T-helper 2 cell treated with Interferon-gamma antibody and Interleukin-4, amounts not matched to agents 5 μg/mL and 100 μg/mL, for 36 hours (primary cell): ENCODE results near the gene MYO1E.
A peak's percentile ranks its signal among the peaks of the same experiment; 100 is the strongest.
"Not testable (repeated sequence)": the region's sequence is repeated elsewhere in the genome, so short reads cannot be mapped to it uniquely, and the experiment has no call there.

Experiments
- DNase-seq: peaks from one replicate; pipeline ENCODE4 v3.0.0; 2021; ENCODE audit warnings: low spot score
- H3K27ac Mint-ChIP-seq: one replicate; pipeline ENCODE4 v1.8.0; 2021; ENCODE audit warnings: mild to moderate bottlenecking, mixed read lengths
- H3K27me3 Mint-ChIP-seq: one replicate; pipeline ENCODE4 v1.8.0; 2021; ENCODE audit warnings: low read depth, mixed read lengths
- H3K36me3 Mint-ChIP-seq: one replicate; pipeline ENCODE4 v1.8.0; 2021; ENCODE audit warnings: low read depth, mixed read lengths
- H3K4me1 Mint-ChIP-seq: one replicate; pipeline ENCODE4 v1.8.0; 2021; ENCODE audit warnings: low read depth, mixed read lengths
- H3K4me3 Mint-ChIP-seq: one replicate; pipeline ENCODE4 v1.8.0; 2022; ENCODE audit warnings: mild to moderate bottlenecking, moderate library complexity, mixed read lengths
- H3K9me3 Mint-ChIP-seq: one replicate; pipeline ENCODE4 v1.8.0; 2021; ENCODE audit warnings: mixed read lengths

Gene MYO1E

DNA sequence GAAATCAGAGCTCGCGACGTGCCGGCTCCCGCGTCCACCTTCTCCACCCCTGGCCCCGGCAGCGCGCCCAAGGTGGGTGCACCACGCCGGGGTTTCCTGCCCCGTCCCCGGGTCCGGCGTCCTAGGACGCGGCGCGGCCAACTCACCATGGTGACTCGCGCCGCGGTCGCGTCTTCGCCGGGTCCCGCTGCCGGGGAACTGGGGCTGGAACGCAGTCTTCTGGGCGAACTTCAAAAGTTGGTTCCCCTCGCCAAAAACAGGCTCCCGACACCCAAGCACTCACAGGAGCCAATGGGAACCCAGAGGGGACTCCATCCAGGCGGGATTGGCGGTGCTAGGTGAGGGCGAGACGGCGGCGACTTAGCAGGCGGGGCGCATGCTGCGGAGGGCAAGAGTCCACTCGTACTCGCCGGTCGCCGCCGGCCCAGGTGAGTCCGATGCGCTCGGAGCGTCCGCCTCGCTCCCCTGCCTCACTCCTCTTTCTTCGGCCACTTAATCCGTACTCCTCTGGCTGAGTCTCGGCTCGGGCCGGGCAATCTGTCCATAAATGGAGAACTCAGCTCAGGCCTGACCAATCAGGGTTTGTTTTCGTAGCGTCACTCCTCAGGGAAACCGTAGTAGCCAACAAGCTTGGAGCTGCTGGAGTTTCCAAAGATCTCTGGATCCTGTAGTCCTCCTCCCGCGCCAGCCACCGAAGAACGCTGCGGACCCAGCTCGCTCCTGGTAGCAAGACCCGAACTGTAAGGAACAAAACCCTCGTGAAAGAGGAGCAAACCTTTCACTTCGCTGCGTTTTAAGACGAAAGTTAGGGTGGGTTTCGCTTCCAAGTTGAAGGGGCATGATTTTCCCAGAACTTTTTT, at the start of gene MYO1E:
MYO1E (minus strand) TSS at position 520 of the 860 bp plus-strand sequence; CDS start at position 149, 371 bp downstream.
- Mint-ChIP-seq H3K4me3 (peak within 1 kb of the TSS; percentile 89), H3K27ac (peak within 1 kb of the TSS; percentile 33), H3K4me1 (peaks cover 28% of the 10 kb centered on the region), H3K27me3 (peaks cover 56% of the 10 kb centered on the region), H3K9me3 (no peaks in the 10 kb centered on the region), H3K36me3 (peaks cover 8% of the 10 kb centered on the region)
- DNase-seq = peak; percentile 56

- H3K4me3 Mint-ChIP-seq = no peak overlapping the region
- no peak overlapping the region for H3K27ac Mint-ChIP-seq
- peaks cover 42% of the 10 kb centered on the region for H3K27me3 Mint-ChIP-seq
- no peaks in the 10 kb centered on the region for H3K9me3 Mint-ChIP-seq
- peaks cover 28% of the 10 kb centered on the region for H3K4me1 Mint-ChIP-seq
- H3K36me3 Mint-ChIP-seq = no peaks in the 10 kb centered on the region
- no peak for DNase-seq
Observed at GRCh38 chr15:59420986-59421618, 48.4 kb upstream of the MYO1E start.

- Mint-ChIP-seq H3K4me3 (no peak overlapping the region), H3K27ac (no peak overlapping the region), H3K9me3 (no peaks in the 10 kb centered on the region), H3K4me1 (peaks cover 28% of the 10 kb centered on the region), H3K36me3 (no peaks in the 10 kb centered on the region), H3K27me3 (peaks cover 48% of the 10 kb centered on the region)
- DNase-seq = peak; percentile 49
Observed at GRCh38 chr15:59420108-59420507, 47.4 kb upstream of the MYO1E start.

GRCh38 chr15:59419170-59419569, 46.5 kb upstream of the MYO1E start:
- Mint-ChIP-seq H3K27ac (no peak overlapping the region), H3K9me3 (no peaks in the 10 kb centered on the region), H3K4me3 (no peak overlapping the region), H3K4me1 (peaks cover 30% of the 10 kb centered on the region), H3K36me3 (no peaks in the 10 kb centered on the region), H3K27me3 (peaks cover 45% of the 10 kb centered on the region)
- DNase-seq = no peak

DNA sequence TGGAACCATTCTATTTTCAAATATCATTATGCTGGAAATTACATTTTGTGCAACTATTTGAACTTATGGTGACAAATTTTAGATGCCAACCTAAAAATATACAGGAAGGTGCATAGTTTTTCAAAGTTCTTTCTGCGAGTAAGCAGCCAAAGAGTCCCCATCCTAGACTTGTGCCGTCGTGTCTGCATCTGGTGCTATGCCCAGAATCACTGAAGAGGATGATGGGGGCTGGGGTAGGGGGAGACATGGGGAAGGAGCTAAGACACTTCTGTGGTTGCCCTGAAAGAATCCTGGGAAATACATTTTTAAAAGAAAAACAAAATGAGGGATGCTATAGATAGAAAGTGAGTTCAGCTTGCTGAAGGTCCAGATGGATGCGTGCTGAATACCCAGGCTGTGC, 44.1 kb upstream of the MYO1E start:
- no peak overlapping the region for H3K4me3 Mint-ChIP-seq
- DNase-seq = no peak
- no peak overlapping the region for H3K27ac Mint-ChIP-seq
- H3K36me3 Mint-ChIP-seq = no peaks in the 10 kb centered on the region
- H3K9me3 Mint-ChIP-seq = no peaks in the 10 kb centered on the region
- peaks cover 43% of the 10 kb centered on the region for H3K4me1 Mint-ChIP-seq
- H3K27me3 Mint-ChIP-seq = peaks cover 39% of the 10 kb centered on the region

DNA sequence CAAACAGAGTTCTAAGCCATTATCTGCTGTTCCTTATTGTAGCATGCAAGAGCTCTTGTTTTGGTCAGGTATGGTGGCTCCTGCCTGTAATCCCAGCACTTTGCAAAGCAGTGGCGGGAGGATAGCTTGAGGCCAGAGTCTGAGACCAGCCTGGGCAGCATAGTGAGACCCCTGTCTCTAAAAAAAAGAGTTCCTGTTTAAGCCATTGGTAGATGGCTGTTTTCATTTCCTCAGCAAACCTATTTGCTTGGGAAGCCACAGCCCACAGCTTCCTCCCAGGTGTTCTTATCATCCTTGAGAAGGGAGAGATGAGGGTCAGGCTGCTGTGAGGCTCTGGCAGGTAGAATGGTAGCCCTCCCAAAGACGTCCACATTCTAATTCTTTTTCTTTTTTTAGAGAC, 40.9 kb upstream of the MYO1E start:
- peaks cover 28% of the 10 kb centered on the region for H3K27me3 Mint-ChIP-seq
- no peak overlapping the region for H3K4me3 Mint-ChIP-seq
- DNase-seq = no peak
- H3K4me1 Mint-ChIP-seq = peaks cover 35% of the 10 kb centered on the region
- H3K27ac Mint-ChIP-seq = no peak overlapping the region
- no peaks in the 10 kb centered on the region for H3K36me3 Mint-ChIP-seq
- no peaks in the 10 kb centered on the region for H3K9me3 Mint-ChIP-seq

DNA sequence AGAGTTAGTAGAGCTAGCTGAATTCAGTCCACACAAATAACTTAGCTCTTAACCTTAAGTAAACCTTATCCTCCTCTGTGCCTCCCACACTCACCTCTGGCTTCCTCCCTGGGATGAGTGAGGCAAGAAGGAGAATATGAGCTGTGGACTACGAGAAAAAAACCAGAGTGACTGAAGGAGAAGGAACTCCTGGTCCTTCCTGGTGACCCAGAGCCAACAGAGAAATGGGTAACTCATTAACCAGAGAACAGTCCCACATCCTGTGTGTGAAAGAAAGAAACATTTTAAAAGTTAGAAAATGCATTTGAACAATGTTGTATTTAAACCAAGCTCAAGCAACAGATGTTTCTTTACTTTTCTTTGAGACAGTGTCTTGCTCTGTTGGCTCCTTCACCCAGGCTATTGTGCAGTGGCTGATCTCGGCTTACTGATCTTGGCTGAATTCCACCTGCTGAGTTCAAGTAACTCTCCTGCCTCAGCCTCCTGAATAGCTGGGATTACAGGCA, 37.8 kb upstream of the MYO1E start:
- H3K27me3 Mint-ChIP-seq = peaks cover 12% of the 10 kb centered on the region
- peaks cover 31% of the 10 kb centered on the region for H3K4me1 Mint-ChIP-seq
- no peaks in the 10 kb centered on the region for H3K9me3 Mint-ChIP-seq
- H3K4me3 Mint-ChIP-seq = peak overlapping the region; percentile 42
- no peak for DNase-seq
- H3K27ac Mint-ChIP-seq = peak overlapping the region; percentile 39
- no peaks in the 10 kb centered on the region for H3K36me3 Mint-ChIP-seq

DNA sequence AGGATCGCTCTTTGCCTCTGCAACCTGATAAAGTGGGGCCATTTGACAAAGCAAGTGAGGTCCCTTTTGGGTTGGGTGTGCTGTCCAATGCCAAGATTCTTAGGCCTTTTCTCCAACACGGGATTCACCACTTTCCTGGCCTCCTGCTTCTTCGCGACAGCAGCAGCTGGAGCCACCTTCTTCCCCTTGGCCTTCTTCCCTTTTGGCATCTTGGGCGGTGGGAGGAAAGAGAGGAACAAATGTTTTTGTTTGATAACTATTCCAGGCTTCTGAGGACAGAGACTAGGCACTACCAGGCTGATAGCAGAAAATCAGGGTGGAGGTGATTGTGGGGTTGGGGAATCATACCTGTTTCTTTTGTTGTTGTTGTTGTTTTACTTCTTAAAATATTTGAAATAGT, 35.3 kb upstream of the MYO1E start:
- Mint-ChIP-seq H3K27ac (no peak overlapping the region), H3K9me3 (no peaks in the 10 kb centered on the region), H3K36me3 (no peaks in the 10 kb centered on the region), H3K4me1 (peaks cover 20% of the 10 kb centered on the region), H3K27me3 (peaks cover 3% of the 10 kb centered on the region), H3K4me3 (no peak overlapping the region)
- DNase-seq = no peak

DNA sequence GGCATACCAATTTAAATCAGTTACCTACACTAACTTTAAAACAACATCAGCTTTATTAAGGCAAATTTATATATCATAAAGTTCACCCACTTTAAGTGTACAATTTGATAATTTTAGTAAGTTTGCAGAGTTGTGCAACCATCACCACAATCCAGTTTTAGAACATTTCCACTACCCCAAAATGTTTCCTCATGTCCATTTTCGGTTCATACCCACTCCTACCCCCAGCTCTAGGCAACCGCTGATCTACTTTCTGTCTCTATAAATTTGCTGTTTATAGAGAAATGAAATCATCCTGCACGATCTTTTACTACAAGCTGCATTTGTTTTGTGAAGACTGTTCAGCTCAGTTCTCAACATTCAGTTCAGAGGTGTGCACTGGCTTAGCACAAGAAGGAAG, 33.8 kb upstream of the MYO1E start:
- DNase-seq = no peak
- H3K27ac Mint-ChIP-seq = no peak overlapping the region
- peaks cover 3% of the 10 kb centered on the region for H3K27me3 Mint-ChIP-seq
- H3K4me1 Mint-ChIP-seq = peaks cover 16% of the 10 kb centered on the region
- H3K36me3 Mint-ChIP-seq = no peaks in the 10 kb centered on the region
- H3K9me3 Mint-ChIP-seq = no peaks in the 10 kb centered on the region
- H3K4me3 Mint-ChIP-seq = no peak overlapping the region

DNA sequence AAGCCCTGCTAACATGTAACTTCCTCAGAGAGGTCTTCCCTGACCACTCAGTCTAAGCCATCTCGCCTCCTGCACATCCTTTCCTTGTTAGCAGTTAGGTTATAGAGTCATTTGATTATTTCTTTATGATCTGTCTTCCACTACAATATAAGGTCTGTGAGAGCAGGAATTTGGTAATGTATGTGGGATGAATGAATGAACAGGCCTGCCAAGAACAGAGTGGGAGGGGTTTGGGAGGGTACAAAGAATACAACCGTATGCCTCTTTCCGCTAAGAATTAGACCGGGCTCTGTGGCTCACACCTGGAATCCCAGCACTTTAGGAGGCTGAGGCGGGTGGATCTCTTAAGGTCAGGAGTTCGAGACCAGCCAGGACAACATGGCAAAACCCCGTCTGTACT, 32.4 kb upstream of the MYO1E start:
- peaks cover 9% of the 10 kb centered on the region for H3K27me3 Mint-ChIP-seq
- H3K36me3 Mint-ChIP-seq = no peaks in the 10 kb centered on the region
- H3K4me1 Mint-ChIP-seq = peaks cover 8% of the 10 kb centered on the region

GRCh38 chr15:59401824-59402569, 29.3 kb upstream of the MYO1E start:
- Mint-ChIP-seq H3K27me3 (peaks cover 24% of the 10 kb centered on the region), H3K27ac (no peak overlapping the region), H3K4me1 (peaks cover 13% of the 10 kb centered on the region), H3K9me3 (no peaks in the 10 kb centered on the region), H3K4me3 (no peak overlapping the region), H3K36me3 (no peaks in the 10 kb centered on the region)
- DNase-seq = no peak

More for the DNA sequence above, 32.4 kb upstream of the MYO1E start:
- DNase-seq = no peak
- H3K4me3 Mint-ChIP-seq = no peak overlapping the region
- H3K9me3 Mint-ChIP-seq = no peaks in the 10 kb centered on the region
- H3K27ac Mint-ChIP-seq = no peak overlapping the region

DNA sequence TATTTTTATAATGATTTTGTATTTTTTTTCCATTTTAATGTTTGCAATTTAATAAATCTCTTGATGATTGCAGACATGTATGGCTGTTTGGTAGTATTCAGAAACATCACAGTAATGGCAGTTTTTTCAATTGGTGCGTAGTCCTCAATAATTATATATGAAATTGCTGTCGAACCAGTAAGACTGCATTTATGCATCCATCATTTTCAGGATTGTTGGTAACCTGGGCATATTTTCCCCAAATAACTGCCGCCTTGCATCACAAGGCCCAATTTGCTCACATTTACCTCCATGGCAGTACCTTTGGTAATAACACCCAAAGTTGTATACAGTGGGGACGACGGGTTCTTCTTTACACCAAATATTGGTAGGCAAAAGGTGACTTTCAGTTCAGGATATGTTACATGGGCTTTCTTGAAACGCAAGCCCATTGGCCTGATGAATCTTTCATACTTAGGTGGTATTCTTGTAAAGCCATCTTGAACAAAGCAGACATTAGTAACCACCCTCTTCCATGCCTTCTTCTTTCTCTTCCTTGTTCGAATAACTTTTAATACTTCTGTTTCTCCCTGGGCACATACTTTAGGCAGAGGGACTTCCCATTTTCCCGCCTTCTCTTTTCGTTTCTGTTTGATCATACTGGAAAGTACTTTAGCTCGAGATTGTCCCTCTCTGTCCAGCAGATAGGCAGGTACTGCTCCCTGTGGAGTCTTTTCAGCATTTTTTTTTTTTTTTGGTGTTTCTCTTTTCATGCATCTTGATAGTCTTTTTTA, 28.6 kb upstream of the MYO1E start:
- H3K36me3 Mint-ChIP-seq, DNase-seq, H3K27ac Mint-ChIP-seq, H3K4me3 Mint-ChIP-seq, H3K9me3 Mint-ChIP-seq: not testable (repeated sequence)
- Mint-ChIP-seq H3K27me3 (peaks cover 27% of the 10 kb centered on the region), H3K4me1 (peaks cover 10% of the 10 kb centered on the region)

DNA sequence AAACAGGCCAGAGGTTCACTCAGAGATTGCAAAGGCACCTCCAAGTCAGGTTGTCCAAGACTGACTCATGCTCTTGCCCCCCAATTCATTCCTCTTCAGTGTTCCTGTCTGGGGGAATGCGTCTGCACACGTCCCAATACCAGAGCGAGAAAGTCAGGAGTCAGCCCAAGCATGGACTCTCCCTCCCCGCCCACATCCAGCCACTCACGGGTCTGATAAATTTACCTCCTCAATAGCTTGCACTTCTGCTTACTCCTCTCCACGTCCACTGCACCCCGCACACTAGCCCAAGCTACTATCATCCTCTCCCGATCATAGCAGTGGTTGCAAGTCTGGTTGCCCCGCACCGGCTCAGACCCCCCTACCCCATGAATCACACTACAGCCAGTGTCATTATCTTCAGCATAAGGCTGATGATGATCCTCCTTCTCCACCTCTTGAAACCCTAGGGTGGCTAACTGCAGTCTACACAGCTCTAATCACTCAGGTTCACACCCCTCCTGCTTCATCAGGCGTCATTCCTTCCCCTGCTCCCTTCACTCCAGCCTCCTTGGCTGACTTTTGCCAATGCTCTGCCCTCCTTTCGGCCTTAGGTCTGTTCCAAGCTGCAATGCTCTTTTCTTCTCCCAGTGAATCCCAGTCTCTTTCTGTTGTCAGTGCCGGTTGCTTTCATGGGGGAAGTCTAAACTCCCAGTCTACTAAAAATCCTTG, 27.6 kb upstream of the MYO1E start:
- H3K4me3 Mint-ChIP-seq = no peak overlapping the region

More for the DNA sequence above, 27.6 kb upstream of the MYO1E start:
- no peaks in the 10 kb centered on the region for H3K36me3 Mint-ChIP-seq
- H3K27me3 Mint-ChIP-seq = peaks cover 33% of the 10 kb centered on the region
- no peaks in the 10 kb centered on the region for H3K9me3 Mint-ChIP-seq
- H3K27ac Mint-ChIP-seq = no peak overlapping the region
- H3K4me1 Mint-ChIP-seq = peaks cover 10% of the 10 kb centered on the region
- DNase-seq = no peak
